Stimulated activated CD4-positive, alpha-beta T cell treated with anti-CD3 and anti-CD28 coated beads, Interleukin-12 subunit alpha, Interleukin-12 subunit beta, amount 100 ng/mL, for 24 hours (primary cell): ENCODE data around the gene TNNI2.

Experiments
- DNase-seq, 2 experiments: peaks; one replicate each; pipeline ENCODE4 v3.0.0-alpha.2; 2020; ENCODE audit warnings: low read depth in 2 of 2

Gene TNNI2

DNA sequence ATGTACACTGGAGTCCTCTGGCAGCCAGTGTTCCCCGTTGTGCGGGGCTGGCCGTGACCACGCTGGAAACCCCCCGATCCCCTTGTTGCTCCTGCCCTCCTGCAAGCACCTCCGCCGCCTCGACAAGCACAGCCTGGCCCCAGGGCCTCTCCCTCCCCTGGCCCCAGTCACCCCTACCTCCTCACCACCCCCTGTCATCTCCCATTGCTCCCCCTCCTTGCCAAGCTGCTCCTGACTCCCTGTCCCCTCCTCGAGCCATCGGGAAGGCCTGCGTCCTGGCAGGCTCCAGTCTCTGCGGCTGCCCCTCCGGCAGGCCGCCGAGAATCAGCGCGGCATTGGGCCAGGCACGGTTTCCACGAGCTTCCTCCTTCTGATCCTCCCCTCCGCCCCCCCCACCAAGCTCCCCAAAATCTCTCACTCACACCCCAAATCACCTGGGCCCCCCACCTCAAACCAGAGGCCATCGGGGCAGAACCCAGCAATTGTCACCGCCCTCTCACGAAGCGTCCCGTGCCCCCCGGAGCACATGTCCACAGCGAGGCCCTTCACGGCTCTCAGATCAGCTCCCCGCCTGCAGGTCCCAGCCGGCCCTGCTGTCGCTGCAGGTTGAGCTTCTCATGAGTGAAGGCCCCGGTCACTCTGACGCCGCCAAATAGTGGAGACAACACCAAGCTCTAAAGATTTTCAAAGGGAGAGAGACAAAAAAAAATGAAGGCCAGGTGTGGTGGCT, 8.4 kb downstream of the TNNI2 start:
- DNase-seq: no peak

- no peak for DNase-seq
Measured at GRCh38 chr11:1847926-1848639, 9.3 kb downstream of the TNNI2 start.

DNA sequence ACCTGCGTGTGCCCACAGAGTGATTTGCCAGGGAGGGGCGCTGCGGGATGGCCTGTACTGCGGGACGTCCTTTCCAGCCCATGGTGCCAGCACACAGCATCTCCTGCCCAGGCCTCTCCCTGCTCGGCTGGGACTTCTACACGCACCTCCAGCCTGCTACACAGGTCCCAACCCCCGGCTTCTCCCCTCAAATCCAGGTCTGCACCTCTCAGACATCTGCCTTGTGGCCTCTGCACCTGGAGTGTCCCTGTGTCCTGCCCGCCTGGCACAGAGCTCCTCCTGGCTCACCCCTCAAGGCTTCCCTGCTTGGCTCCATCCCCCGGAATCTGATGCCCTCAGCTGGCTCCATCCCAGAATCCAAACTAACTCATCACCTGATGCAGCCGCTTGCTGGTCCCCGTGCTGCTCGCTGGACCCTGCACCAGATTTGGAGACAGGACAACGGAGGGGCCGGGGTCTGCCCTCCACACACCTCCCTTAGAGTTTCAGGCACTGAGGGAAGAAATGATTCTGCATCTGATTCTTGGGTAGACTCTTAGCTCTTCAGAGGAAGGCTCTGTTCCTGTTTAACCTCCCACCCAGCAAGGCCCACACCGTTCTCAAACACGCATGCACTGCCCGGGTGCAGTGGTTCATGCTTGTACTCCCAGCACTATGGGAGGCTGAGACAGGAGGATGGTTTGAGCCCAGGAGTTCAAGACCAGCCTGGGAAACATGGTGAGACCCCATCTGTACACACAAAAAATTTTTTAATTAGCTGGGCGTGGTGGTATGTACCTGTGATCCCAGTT, 10.1 kb downstream of the TNNI2 start:
- DNase-seq: no peak

DNA sequence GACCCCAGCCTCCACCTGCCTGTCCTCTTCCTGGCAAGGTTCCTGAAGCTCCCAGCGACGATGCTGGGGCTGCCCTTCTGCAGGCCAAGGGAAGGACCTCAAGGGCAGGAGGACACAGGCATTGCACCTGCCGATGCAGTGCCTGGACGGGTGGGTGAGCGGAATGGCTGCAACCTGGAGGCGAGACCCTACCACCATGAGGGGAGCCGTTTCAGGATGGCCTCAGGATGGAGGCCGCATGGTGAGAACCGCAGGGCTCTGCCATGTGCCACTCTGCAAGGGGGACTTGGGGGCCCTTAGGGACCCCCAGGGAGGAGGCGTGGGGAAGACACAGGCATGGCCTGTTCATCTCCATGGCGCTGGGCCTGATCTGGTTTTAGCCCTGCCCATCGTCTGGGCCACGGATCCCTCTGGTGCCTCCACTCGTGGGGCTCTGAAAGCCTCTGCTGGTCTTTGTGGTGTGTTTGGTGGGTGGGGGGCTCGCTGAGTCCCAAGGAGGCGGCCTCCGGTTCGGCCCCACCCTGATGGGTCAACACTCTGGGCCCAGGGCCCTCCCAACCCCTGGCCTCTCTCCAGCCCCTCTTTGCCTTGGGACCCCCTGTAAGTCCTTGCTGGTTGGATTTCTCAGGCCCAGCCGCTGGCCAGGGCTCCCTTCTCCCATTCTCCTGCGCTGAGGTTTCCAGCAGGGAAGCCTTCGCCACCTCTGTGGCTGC, 12.8 kb downstream of the TNNI2 start:
- DNase-seq: no peak

GRCh38 chr11:1852271-1852876, 13.6 kb downstream of the TNNI2 start:
- no peak for DNase-seq

GRCh38 chr11:1852877-1853276, 14.1 kb downstream of the TNNI2 start, which contains the start of gene LSP1:
Gene LSP1 (plus strand): TSS chr11:1853084. CDS start chr11:1853145, 61 bp downstream.
- DNase-seq: peak; percentile 49 to 77

GRCh38 chr11:1853376-1854131, 14.8 kb downstream of the TNNI2 start:
- no peak for DNase-seq

- DNase-seq: no peak
Measured at GRCh38 chr11:1854132-1854948, 15.6 kb downstream of the TNNI2 start.

- DNase-seq: no peak
Measured at GRCh38 chr11:1854949-1855885, 16.4 kb downstream of the TNNI2 start.

DNA sequence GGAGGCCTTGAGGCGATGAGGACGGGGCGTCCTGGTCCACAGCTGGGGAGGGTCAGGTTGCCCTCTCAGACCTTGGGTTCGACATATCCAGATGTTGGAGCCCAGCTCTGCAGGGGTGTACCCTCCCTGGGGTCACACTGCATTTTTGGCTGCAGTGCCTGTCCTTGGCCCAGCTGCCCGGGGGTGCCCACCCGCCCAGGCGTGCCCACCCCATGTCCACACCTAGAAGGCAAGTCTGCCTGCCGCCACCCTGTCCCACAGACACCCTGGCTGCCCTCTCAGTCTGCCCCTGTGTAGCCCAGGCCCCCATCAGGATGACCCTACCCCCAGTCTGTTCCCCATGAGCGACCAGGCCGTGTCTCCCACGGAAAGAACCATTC, 17.1 kb downstream of the TNNI2 start:
- DNase-seq: no peak

GRCh38 chr11:1856306-1857005, 17.7 kb downstream of the TNNI2 start:
- DNase-seq: no peak

DNA sequence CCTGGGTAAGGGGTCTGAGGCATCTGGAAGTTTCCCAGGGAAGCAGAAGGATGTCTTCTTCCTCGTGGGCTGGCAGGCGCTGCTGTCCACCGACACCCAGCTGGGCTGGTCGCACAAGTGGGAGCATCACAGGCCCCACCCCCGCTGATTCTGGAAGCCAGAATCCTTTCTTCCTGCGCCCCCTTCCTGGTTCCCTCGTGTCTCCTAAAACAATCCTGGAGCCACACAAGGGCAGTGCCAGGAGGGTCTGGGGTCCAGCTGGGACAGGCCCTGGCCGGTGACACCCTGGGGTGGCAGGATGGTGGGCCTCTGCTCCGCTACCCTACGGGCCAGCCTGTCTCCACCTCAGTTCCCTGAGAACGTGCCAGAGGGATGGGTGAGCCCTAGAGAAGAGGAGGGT, 18.3 kb downstream of the TNNI2 start:
- DNase-seq: no peak

- DNase-seq: no peak
Measured at GRCh38 chr11:1858154-1858553, 19.4 kb downstream of the TNNI2 start.

- no peak for DNase-seq
Measured at GRCh38 chr11:1858576-1858975, 19.8 kb downstream of the TNNI2 start.

GRCh38 chr11:1859004-1859403, 20.2 kb downstream of the TNNI2 start:
- DNase-seq: no peak

DNA sequence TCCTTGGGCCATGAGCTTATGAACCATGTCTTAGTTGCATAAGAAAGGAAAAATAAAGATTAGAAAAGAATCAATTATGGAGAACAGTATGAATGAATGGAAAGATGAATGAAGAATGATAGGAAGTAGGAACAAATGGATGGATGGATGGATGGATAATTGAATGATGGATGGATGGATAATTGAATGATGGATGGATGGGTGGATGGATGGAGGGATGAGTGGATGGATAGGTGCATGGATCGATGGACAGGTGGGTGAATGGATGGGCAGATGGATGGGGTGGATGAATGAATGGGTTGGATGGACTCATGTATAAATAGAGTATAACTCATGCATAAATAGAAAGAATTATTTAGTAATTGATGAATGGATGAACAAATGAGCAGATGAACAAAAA, 21.3 kb downstream of the TNNI2 start:
- DNase-seq: no peak

- no peak for DNase-seq
Measured at GRCh38 chr11:1861435-1862411, 22.9 kb downstream of the TNNI2 start.
